Sigmoid colon (tissue), 4 donors: ENCODE results near the gene CYP26B1.

ENCODE experiments used
- CTCF ChIP-seq, 4 experiments: fragments of 450-650 bp in 3 of 4; fragments of 200-600 bp in 1 of 4; IDR thresholded peaks; one replicate each; pipeline ENCODE4 v1.5.1; 2016 to 2019; ENCODE audit warnings: antibody characterized with exemption in 4 of 4, mild to moderate bottlenecking in 3 of 4, moderate library complexity in 2 of 4
- POLR2A ChIP-seq, 2 donors: fragments of 450-650 bp; IDR thresholded peaks; one replicate each; pipeline ENCODE4 v1.6.1; 2016; ENCODE audit warnings: antibody characterized with exemption in 2 of 2, mild to moderate bottlenecking in 2 of 2, moderate library complexity in 2 of 2
- POLR2AphosphoS5 ChIP-seq, 4 donors: sonication (generic); formaldehyde crosslinking; IDR thresholded peaks; one replicate each; pipeline ENCODE4 v1.6.1; 2017; ENCODE audit warnings: antibody characterized with exemption in 4 of 4

GRCh38 chr2:72191441-72191840 is 43.8 kb upstream of the CYP26B1 start:
- no peak for TF ChIP-seq CTCF (IDR thresholded peaks at IDR 0.05)
- TF ChIP-seq POLR2AphosphoS5 (IDR thresholded peaks at IDR 0.05) = no peak
- TF ChIP-seq POLR2A (IDR thresholded peaks at IDR 0.05) = no peak
